IMR-90 (cell line): ENCODE results near the gene NWD2. TPM values are rescaled to one million over a fixed set of nuclear protein-coding genes. Genes with fewer than 3 reads are reported as not detected.

Source experiments
- ATAC-seq: fragments of 200-7000 bp; cut with Tn5 transposase; 2 replicates; pipeline ENCODE4 v1.9.1; 2020; ENCODE audit warnings: low read depth, mild to moderate bottlenecking, moderate library complexity
- BruUV-seq: library from RNA; stranded (reverse); fragments of 400-500 nt; replicated peaks from 2 replicates; lab custom pipeline; 2021; lab: Mats Ljungman, UMichigan
- CTCF ChIA-PET: fragments of 300-600 bp; formaldehyde crosslinking; extraction: SDS; loops from one replicate; lab custom pipeline; 2021; ENCODE audit warnings: antibody characterized with exemption; lab: Yijun Ruan, JAX
- POLR2A ChIA-PET: fragments of 300-600 bp; sonication (Branson Sonifier 250); formaldehyde crosslinking; loops from one replicate; lab custom pipeline; 2022; ENCODE audit warnings: antibody characterized with exemption; ENCODE audit not compliant: unreplicated experiment; lab: Charles Lee
- DNase-seq: peaks from one replicate; pipeline ENCODE4 v3.0.0; 2013
- H2AFZ ChIP-seq: replicated peaks from 2 replicates; pipeline ENCODE3; 2013; ENCODE audit warnings: low read length, mild to moderate bottlenecking; ENCODE audit not compliant: poor library complexity
- H2AK5ac ChIP-seq: 2 replicates; pipeline ENCODE4 v1.6.1; 2013; ENCODE audit warnings: low read depth, low read length, inconsistent platforms
- H2AK9ac ChIP-seq: replicated peaks from 2 replicates; pipeline ENCODE3; 2013; ENCODE audit warnings: mild to moderate bottlenecking, low read depth, low read length, moderate library complexity; ENCODE audit not compliant: poor library complexity
- H2BK120ac ChIP-seq: 2 replicates; pipeline ENCODE4 v1.6.1; 2013; ENCODE audit warnings: low read depth, low read length, inconsistent platforms
- H2BK15ac ChIP-seq: 3 replicates; pipeline ENCODE4 v1.6.1; 2013; ENCODE audit warnings: low read depth, low read length, inconsistent platforms
- H2BK20ac ChIP-seq: 2 replicates; pipeline ENCODE4 v1.6.1; 2013; ENCODE audit warnings: low read depth, mild to moderate bottlenecking, inconsistent platforms, low read length, moderate library complexity
- H2BK5ac ChIP-seq: 2 replicates; pipeline ENCODE4 v1.6.1; 2013; ENCODE audit warnings: mild to moderate bottlenecking, low read depth, low read length, inconsistent platforms; ENCODE audit not compliant: poor library complexity, severe bottlenecking
- H3K14ac ChIP-seq: replicated peaks from 2 replicates; pipeline ENCODE4 v1.6.1; 2013; ENCODE audit warnings: low read depth, low read length, inconsistent platforms
- H3K18ac ChIP-seq: 2 replicates; pipeline ENCODE4 v1.6.1; 2013; ENCODE audit warnings: low read depth, low read length, control low read depth
- H3K23ac ChIP-seq: 2 replicates; pipeline ENCODE4 v1.6.1; 2013; ENCODE audit warnings: low read depth, low read length, inconsistent platforms
- H3K27ac ChIP-seq: 2 replicates; pipeline ENCODE4 v1.5.1; 2013; ENCODE audit warnings: mild to moderate bottlenecking, control low read depth, low read length; ENCODE audit not compliant: insufficient read depth
- H3K27me3 ChIP-seq: 2 replicates; pipeline ENCODE4 v1.6.1; 2013; ENCODE audit warnings: low read length; ENCODE audit not compliant: control insufficient read depth, insufficient read depth
- H3K36me3 ChIP-seq: 2 replicates; pipeline ENCODE4 v1.6.1; 2013; ENCODE audit warnings: low read length, mixed read lengths; ENCODE audit not compliant: control insufficient read depth, insufficient read depth
- H3K4ac ChIP-seq: 2 replicates; pipeline ENCODE4 v1.6.1; 2013; ENCODE audit warnings: low read depth, low read length, inconsistent platforms
- H3K4me1 ChIP-seq: 2 replicates; pipeline ENCODE4 v1.6.1; 2013; ENCODE audit warnings: low read length, mixed read lengths; ENCODE audit not compliant: control insufficient read depth, insufficient read depth
- H3K4me2 ChIP-seq: 2 replicates; pipeline ENCODE4 v1.6.1; 2013; ENCODE audit warnings: low read depth, mild to moderate bottlenecking, control low read depth, low read length, moderate library complexity
- H3K4me3 ChIP-seq: 2 replicates; pipeline ENCODE4 v1.5.1; 2013; ENCODE audit warnings: low read depth, mild to moderate bottlenecking, control low read depth, low read length, moderate library complexity; ENCODE audit not compliant: insufficient read depth
- H3K56ac ChIP-seq: 2 replicates; pipeline ENCODE4 v1.6.1; 2013; ENCODE audit warnings: low read length, inconsistent platforms; ENCODE audit not compliant: insufficient read depth; ENCODE audit errors: extremely low read depth
- H3K79me1 ChIP-seq, 2 experiments: 2 replicates each; pipeline ENCODE4 v1.6.1; 2013; ENCODE audit warnings: low read length in 2 of 2, inconsistent platforms in 1 of 2, low read depth in 1 of 2
- H3K9ac ChIP-seq: 2 replicates; pipeline ENCODE4 v1.6.1; 2013; ENCODE audit warnings: low read depth, low read length, control low read depth
- H3K9me1 ChIP-seq: 2 replicates; pipeline ENCODE4 v1.6.1; 2013; ENCODE audit warnings: low read length, inconsistent platforms; ENCODE audit not compliant: insufficient read depth
- H3K9me3 ChIP-seq: 2 replicates; pipeline ENCODE4 v1.6.1; 2013; ENCODE audit warnings: low read length; ENCODE audit not compliant: control insufficient read depth, insufficient read depth
- H4K20me1 ChIP-seq: 2 replicates; pipeline ENCODE4 v1.6.1; 2013; ENCODE audit warnings: low read length, inconsistent platforms; ENCODE audit not compliant: insufficient read depth
- H4K5ac ChIP-seq: 2 replicates; pipeline ENCODE4 v1.6.1; 2013; ENCODE audit warnings: mild to moderate bottlenecking, low read depth, low read length, control low read depth
- H4K8ac ChIP-seq, 2 experiments: 2 replicates each; pipeline ENCODE4 v1.6.1; 2013; ENCODE audit warnings: low read depth in 2 of 2, low read length in 2 of 2, control low read depth in 1 of 2, inconsistent platforms in 1 of 2
- H4K91ac ChIP-seq: 2 replicates; pipeline ENCODE4 v1.6.1; 2013; ENCODE audit warnings: low read depth, low read length, inconsistent platforms; ENCODE audit not compliant: insufficient read depth
- BHLHE40 ChIP-seq: fragments of 150-350 bp; IDR thresholded peaks from 2 replicates; pipeline ENCODE4 v1.6.1; 2016; ENCODE audit warnings: mild to moderate bottlenecking, low read depth, low read length
- CEBPB ChIP-seq: IDR thresholded peaks from 2 replicates; pipeline ENCODE4 v1.6.1; 2012; ENCODE audit warnings: low read depth, low read length, improper control_type of control experiment
- CHD1 ChIP-seq: IDR thresholded peaks from 2 replicates; pipeline ENCODE4 v1.6.1; 2012; ENCODE audit warnings: low read depth, low read length, improper control_type of control experiment
- FOS ChIP-seq: fragments of 150-350 bp; IDR thresholded peaks from 2 replicates; pipeline ENCODE4 v1.6.1; 2016; ENCODE audit warnings: low read depth, low read length
- MAFK ChIP-seq: IDR thresholded peaks from 2 replicates; pipeline ENCODE4 v1.6.1; 2012; ENCODE audit warnings: low read depth, low read length, improper control_type of control experiment
- MAZ ChIP-seq: IDR thresholded peaks from 2 replicates; pipeline ENCODE4 v1.6.1; 2012; ENCODE audit warnings: low read depth, mild to moderate bottlenecking, low read length, improper control_type of control experiment, moderate library complexity, borderline replicate concordance
- MXI1 ChIP-seq: IDR thresholded peaks from 2 replicates; pipeline ENCODE4 v1.6.1; 2012; ENCODE audit warnings: low read depth, mild to moderate bottlenecking, low read length, moderate library complexity, borderline replicate concordance
- NFE2L2 ChIP-seq: fragments of 150-350 bp; IDR thresholded peaks from 2 replicates; pipeline ENCODE4 v1.6.1; 2016; ENCODE audit warnings: low read depth, mild to moderate bottlenecking, low read length
- POLR2A ChIP-seq: IDR thresholded peaks from 2 replicates; pipeline ENCODE4 v1.6.1; 2012; ENCODE audit warnings: mild to moderate bottlenecking, low read depth, low read length
- RAD21 ChIP-seq: IDR thresholded peaks from 2 replicates; pipeline ENCODE4 v1.6.1; 2012; ENCODE audit warnings: low read length, improper control_type of control experiment
- RCOR1 ChIP-seq: IDR thresholded peaks from 2 replicates; pipeline ENCODE4 v1.6.1; 2012; ENCODE audit warnings: mild to moderate bottlenecking, low read length, improper control_type of control experiment; ENCODE audit not compliant: insufficient replicate concordance
- RFX5 ChIP-seq: IDR thresholded peaks from 2 replicates; pipeline ENCODE4 v1.8.0; 2012; ENCODE audit warnings: low read depth, mild to moderate bottlenecking, low read length, moderate library complexity
- SMC3 ChIP-seq: fragments of 150-350 bp; IDR thresholded peaks from 2 replicates; pipeline ENCODE4 v1.6.1; 2016; ENCODE audit warnings: low read depth, mild to moderate bottlenecking, antibody characterized with exemption, low read length, moderate library complexity
- WGBS, 2 experiments: methylation state at CpG; one replicate each; pipeline versions ENCODE4 v1.1.5 to v1.1.7; 2013; ENCODE audit warnings: missing lambda C conversion rate in 2 of 2; ENCODE audit not compliant: insufficient read length in 1 of 2; ENCODE audit errors: extremely low coverage in 2 of 2; 5-methylcytosine and 5-hydroxymethylcytosine counted together
- dilution Hi-C: fragments of 300-500 bp; cut with HindIII; formaldehyde crosslinking; loops from one replicate; pipeline ENCODE4 v1.14.3; 2018; ENCODE audit warnings: low sequenced_read_pairs; ENCODE audit not compliant: unreplicated experiment
- in situ Hi-C: fragments of 300-500 bp; cut with MboI; formaldehyde crosslinking; loops from 3 replicates; pipeline ENCODE4 v1.14.3; 2019; ENCODE audit warnings: low sequenced_read_pairs, inconsistent platforms, mixed read lengths
- intact Hi-C: fragments of 100-400 bp; cut with micrococcal nuclease; formaldehyde crosslinking; loops from 2 replicates; pipeline ENCODE4 v1.10.0; 2022
- polyA plus RNA-seq, 3 experiments: library from polyadenylated mRNA; depleted of rRNA; stranded (reverse); fragments of >200 nt; gene quantifications; 2 replicates each; pipeline ENCODE4 v1.2.3, GENCODE V29; 2012; ENCODE audit warnings: low replicate concordance in 1 of 3
- total RNA-seq: library from RNA; depleted of rRNA; stranded (reverse); fragments of >200 nt; gene quantifications from 2 replicates; pipeline ENCODE4 v1.2.3, GENCODE V29; 2012
- TF ChIP-seq, protein P1 (sequence below): fragments of 150-350 bp; IDR thresholded peaks from 2 replicates; pipeline ENCODE4 v1.6.1; 2017; ENCODE audit warnings: mild to moderate bottlenecking, antibody characterized with exemption, low read length, low read depth
- TF ChIP-seq, protein P2 (sequence below): fragments of 150-350 bp; IDR thresholded peaks from 2 replicates; pipeline ENCODE4 v1.6.1; 2016; ENCODE audit warnings: low read depth, mild to moderate bottlenecking, low read length, moderate library complexity, borderline replicate concordance
- TF ChIP-seq, protein P3 (sequence below): conservative IDR thresholded peaks from 2 replicates; pipeline ENCODE4 v1.5.1; 2012; ENCODE audit warnings: mild to moderate bottlenecking, low read depth, low read length, improper control_type of control experiment

The NWD2 gene
- total and polyA plus RNA-seq, 2 of the 4 experiments (the other 2 are of a cell fraction) = not detected

DNA sequence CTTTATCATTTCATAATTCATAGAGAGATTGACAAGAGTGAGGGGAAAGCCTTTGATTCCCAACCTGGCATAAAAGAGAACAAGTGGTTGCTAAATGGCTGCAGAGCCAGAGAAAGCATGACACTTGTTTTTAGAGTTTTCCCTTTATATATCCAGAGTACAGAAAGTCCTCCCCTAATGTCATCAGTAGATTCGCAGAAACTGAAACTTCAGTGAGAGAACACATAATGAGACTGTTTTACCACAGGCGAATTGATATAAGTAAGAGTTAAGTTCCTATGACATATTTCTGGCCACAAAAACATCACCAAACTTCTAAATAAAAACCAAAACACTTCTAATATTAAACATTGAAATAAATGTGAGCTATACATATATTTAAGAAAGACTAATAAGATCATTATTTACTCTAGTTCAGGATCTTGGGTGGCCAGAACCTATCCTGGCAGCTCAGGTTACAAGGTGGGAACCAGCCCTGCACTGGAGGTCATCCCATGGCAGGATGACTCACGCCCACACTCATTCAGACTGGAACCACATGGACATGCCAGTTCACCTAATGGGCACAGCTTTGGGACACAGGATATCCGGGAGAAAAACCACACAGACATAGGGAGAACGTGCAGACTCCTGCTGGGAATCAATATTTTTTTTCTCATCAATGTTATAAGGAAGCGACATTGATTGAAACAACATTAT is 35.5 kb downstream of the NWD2 start:
- ATAC-seq = no peak

More for the DNA sequence above, 35.5 kb downstream of the NWD2 start:
- Histone ChIP-seq H2BK15ac (no peak overlapping the region), H3K36me3 (no peaks in the 10 kb centered on the region), H3K56ac (no peak overlapping the region), H2AFZ (no peak overlapping the region), H3K9ac (no peak overlapping the region), H3K27ac (no peak overlapping the region), H4K20me1 (no peaks in the 10 kb centered on the region), H2BK5ac (no peak overlapping the region), H3K4me2 (no peak overlapping the region), H3K4me3 (no peak overlapping the region), H3K9me3 (peaks cover 3% of the 10 kb centered on the region; the same call in 1 of the 2 replicates), H2BK20ac (no peak overlapping the region), H4K5ac (no peak overlapping the region), H3K27me3 (no peaks in the 10 kb centered on the region), H3K4ac (no peak overlapping the region), H2AK5ac (no peak overlapping the region), H3K18ac (no peak overlapping the region), H3K14ac (no peak overlapping the region), H4K91ac (no peak overlapping the region), H2BK120ac (no peak overlapping the region), H3K4me1 (no peaks in the 10 kb centered on the region), H3K23ac (no peak overlapping the region), H3K9me1 (no peaks in the 10 kb centered on the region), H3K79me1 (no peaks in the 10 kb centered on the region), H4K8ac (no peak overlapping the region), H2AK9ac (no peak overlapping the region)
- intact Hi-C loops = no loop called here
- POLR2A ChIA-PET = no interaction called here
- no peak for DNase-seq
- dilution Hi-C loops = no loop called here
- 20% methylated on average over 1 of the region's 6 CpGs; no CpG with 5 or more reads in 1 of the 2 experiments for WGBS, 2 experiments
- BruUV-seq = no TSS peak
- in situ Hi-C loops = no loop called here
- TF ChIP-seq MAFK = no peak
- TF ChIP-seq MAZ = no peak
- TF ChIP-seq, protein P1, sequence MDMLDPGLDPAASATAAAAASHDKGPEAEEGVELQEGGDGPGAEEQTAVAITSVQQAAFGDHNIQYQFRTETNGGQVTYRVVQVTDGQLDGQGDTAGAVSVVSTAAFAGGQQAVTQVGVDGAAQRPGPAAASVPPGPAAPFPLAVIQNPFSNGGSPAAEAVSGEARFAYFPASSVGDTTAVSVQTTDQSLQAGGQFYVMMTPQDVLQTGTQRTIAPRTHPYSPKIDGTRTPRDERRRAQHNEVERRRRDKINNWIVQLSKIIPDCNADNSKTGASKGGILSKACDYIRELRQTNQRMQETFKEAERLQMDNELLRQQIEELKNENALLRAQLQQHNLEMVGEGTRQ = no peak
- TF ChIP-seq RAD21 = no peak
- no peak for TF ChIP-seq CHD1
- TF ChIP-seq, protein P2, sequence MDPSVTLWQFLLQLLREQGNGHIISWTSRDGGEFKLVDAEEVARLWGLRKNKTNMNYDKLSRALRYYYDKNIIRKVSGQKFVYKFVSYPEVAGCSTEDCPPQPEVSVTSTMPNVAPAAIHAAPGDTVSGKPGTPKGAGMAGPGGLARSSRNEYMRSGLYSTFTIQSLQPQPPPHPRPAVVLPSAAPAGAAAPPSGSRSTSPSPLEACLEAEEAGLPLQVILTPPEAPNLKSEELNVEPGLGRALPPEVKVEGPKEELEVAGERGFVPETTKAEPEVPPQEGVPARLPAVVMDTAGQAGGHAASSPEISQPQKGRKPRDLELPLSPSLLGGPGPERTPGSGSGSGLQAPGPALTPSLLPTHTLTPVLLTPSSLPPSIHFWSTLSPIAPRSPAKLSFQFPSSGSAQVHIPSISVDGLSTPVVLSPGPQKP = no peak
- no peak for TF ChIP-seq FOS
- no peak for TF ChIP-seq SMC3
- no peak for TF ChIP-seq MXI1
- TF ChIP-seq BHLHE40 = no peak
- TF ChIP-seq, protein P3, sequence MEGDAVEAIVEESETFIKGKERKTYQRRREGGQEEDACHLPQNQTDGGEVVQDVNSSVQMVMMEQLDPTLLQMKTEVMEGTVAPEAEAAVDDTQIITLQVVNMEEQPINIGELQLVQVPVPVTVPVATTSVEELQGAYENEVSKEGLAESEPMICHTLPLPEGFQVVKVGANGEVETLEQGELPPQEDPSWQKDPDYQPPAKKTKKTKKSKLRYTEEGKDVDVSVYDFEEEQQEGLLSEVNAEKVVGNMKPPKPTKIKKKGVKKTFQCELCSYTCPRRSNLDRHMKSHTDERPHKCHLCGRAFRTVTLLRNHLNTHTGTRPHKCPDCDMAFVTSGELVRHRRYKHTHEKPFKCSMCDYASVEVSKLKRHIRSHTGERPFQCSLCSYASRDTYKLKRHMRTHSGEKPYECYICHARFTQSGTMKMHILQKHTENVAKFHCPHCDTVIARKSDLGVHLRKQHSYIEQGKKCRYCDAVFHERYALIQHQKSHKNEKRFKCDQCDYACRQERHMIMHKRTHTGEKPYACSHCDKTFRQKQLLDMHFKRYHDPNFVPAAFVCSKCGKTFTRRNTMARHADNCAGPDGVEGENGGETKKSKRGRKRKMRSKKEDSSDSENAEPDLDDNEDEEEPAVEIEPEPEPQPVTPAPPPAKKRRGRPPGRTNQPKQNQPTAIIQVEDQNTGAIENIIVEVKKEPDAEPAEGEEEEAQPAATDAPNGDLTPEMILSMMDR = no peak
- TF ChIP-seq RCOR1 = no peak
- no peak for TF ChIP-seq CEBPB
- TF ChIP-seq RFX5 = no peak
- TF ChIP-seq POLR2A = no peak
- no peak for TF ChIP-seq NFE2L2
- CTCF ChIA-PET = interaction anchor here (0.5 kb wide), 1 partner anchor 22 kb away, joined by 3 read pairs; no protein-coding TSS in a partner anchor
